Nephron progenitor cell (in vitro differentiated cells): ENCODE results near the gene LAMA4.

ENCODE experiments used
- DNase-seq: peaks from one replicate; pipeline ENCODE4 v3.0.0; 2021
- H3K27ac Mint-ChIP-seq: 2 replicates; pipeline ENCODE4 v1.8.0; 2021; ENCODE audit warnings: mild to moderate bottlenecking, moderate library complexity, mixed read lengths
- H3K27me3 Mint-ChIP-seq: 2 replicates; pipeline ENCODE4 v1.8.0; 2021; ENCODE audit warnings: mild to moderate bottlenecking, low read depth, mixed read lengths; ENCODE audit not compliant: poor library complexity
- H3K36me3 Mint-ChIP-seq: 2 replicates; pipeline ENCODE4 v1.8.0; 2021; ENCODE audit warnings: low read depth, mixed read lengths
- H3K4me1 Mint-ChIP-seq: 2 replicates; pipeline ENCODE4 v1.8.0; 2021; ENCODE audit warnings: mixed read lengths
- H3K4me3 Mint-ChIP-seq: 2 replicates; pipeline ENCODE4 v1.8.0; 2021; ENCODE audit warnings: mild to moderate bottlenecking, moderate library complexity, mixed read lengths
- H3K9me3 Mint-ChIP-seq: 2 replicates; pipeline ENCODE4 v1.8.0; 2021; ENCODE audit warnings: mild to moderate bottlenecking, moderate library complexity, mixed read lengths
- TF ChIP-seq, protein P1 (sequence below): fragments of 200-600 bp; sonication (generic); IDR thresholded peaks from 2 replicates; pipeline ENCODE4 v1.5.0; 2021; ENCODE audit warnings: antibody characterized with exemption

Gene LAMA4

DNA sequence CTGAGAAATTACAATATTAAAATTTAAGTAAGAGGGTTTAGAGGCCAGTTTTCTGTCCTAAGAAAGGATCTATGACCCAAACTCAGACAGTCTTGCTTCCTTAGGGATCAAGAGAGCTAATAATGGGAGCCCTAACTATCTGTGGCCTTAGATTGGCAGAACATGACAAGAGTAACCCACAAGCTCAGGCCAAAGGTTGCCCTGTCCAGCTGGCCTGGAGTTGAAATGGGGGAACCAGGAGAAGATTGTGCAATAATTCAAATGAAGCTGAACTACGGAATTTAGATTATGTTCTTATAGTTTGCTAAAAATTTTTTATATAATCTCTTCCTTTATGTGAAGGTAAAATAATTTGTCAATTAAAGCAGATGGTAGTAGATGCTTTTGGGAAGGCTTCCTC, 26.4 kb downstream of the LAMA4 start:
- H3K27me3 Mint-ChIP-seq: peaks cover 6% of the 10 kb centered on the region
- H3K4me3 Mint-ChIP-seq: no peak overlapping the region
- H3K36me3 Mint-ChIP-seq: peaks cover 12% of the 10 kb centered on the region
- no peak for DNase-seq
- TF ChIP-seq, protein P1, sequence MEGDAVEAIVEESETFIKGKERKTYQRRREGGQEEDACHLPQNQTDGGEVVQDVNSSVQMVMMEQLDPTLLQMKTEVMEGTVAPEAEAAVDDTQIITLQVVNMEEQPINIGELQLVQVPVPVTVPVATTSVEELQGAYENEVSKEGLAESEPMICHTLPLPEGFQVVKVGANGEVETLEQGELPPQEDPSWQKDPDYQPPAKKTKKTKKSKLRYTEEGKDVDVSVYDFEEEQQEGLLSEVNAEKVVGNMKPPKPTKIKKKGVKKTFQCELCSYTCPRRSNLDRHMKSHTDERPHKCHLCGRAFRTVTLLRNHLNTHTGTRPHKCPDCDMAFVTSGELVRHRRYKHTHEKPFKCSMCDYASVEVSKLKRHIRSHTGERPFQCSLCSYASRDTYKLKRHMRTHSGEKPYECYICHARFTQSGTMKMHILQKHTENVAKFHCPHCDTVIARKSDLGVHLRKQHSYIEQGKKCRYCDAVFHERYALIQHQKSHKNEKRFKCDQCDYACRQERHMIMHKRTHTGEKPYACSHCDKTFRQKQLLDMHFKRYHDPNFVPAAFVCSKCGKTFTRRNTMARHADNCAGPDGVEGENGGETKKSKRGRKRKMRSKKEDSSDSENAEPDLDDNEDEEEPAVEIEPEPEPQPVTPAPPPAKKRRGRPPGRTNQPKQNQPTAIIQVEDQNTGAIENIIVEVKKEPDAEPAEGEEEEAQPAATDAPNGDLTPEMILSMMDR: no peak
- H3K4me1 Mint-ChIP-seq: peaks cover 51% of the 10 kb centered on the region
- no peak overlapping the region for H3K27ac Mint-ChIP-seq
- H3K9me3 Mint-ChIP-seq: no peaks in the 10 kb centered on the region

DNA sequence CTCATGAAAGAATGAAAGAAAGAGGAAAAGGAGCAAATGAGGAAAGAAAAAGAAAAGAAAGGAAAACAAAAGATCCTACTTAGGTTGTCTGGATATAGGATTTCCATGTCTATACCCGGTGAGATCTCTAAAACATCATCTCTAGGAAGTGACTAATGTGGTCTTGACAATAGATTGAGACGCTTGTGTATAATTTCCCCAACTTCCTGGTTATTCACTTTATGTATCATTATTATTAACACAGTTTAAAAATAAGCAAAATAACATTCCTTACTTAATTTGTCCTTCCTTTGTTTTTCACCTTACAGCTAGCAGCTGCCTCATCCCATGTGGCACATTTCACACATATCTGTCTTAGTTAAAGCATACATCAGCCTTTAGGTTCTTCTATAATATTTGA, 27.0 kb downstream of the LAMA4 start:
- Mint-ChIP-seq H3K27ac (no peak overlapping the region), H3K4me3 (no peak overlapping the region), H3K36me3 (peaks cover 12% of the 10 kb centered on the region), H3K4me1 (peaks cover 49% of the 10 kb centered on the region), H3K9me3 (no peaks in the 10 kb centered on the region), H3K27me3 (peaks cover 6% of the 10 kb centered on the region)
- DNase-seq: no peak
- TF ChIP-seq, protein P1: no peak

DNA sequence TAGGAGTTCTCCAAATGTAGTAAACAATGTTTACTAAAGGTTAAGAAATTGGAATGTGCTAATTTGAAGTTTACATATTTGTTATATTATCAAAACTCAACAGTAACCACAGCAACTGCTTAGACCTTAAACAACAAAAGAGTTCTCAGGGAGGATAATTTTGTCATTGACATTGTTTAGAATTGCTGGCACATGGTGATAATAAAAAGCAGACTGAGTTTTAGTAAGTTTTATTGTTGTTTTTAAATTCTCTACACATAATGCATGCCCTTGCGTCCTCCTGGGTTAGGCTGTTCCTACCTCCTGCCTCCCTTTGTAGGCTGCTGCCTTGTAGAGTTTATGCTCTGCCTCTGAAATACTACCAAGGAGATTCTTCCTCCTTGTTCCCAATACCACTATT, 28.7 kb downstream of the LAMA4 start:
- DNase-seq: no peak
- Mint-ChIP-seq H3K27ac (no peak overlapping the region), H3K9me3 (no peaks in the 10 kb centered on the region), H3K4me1 (peaks cover 31% of the 10 kb centered on the region), H3K4me3 (no peak overlapping the region), H3K36me3 (peaks cover 12% of the 10 kb centered on the region), H3K27me3 (peaks cover 6% of the 10 kb centered on the region)
- TF ChIP-seq, protein P1: no peak

DNA sequence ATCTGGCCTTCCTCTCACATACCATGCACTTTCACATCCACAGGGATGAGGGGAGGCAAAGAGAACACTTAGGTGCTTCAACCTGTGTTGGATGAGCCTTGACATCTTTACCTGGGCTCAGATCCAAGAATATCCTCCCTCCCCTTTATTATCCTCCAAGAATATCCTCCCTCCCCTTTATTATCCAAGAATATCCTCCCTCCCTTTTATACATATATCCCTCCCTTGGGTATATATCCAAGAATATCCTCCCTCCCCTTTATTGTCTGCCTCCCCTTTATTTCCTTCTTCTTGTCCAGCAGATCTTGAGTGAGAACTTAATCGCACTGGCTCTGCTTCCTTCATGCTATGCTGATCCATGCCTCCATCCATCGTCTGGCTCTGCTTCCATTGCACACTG, 30.3 kb downstream of the LAMA4 start:
- Mint-ChIP-seq H3K27ac (peak overlapping the region; percentile 49), H3K9me3 (no peaks in the 10 kb centered on the region), H3K36me3 (peaks cover 9% of the 10 kb centered on the region), H3K27me3 (peaks cover 6% of the 10 kb centered on the region), H3K4me1 (peaks cover 24% of the 10 kb centered on the region), H3K4me3 (no peak overlapping the region)
- TF ChIP-seq, protein P1: no peak
- DNase-seq: no peak

DNA sequence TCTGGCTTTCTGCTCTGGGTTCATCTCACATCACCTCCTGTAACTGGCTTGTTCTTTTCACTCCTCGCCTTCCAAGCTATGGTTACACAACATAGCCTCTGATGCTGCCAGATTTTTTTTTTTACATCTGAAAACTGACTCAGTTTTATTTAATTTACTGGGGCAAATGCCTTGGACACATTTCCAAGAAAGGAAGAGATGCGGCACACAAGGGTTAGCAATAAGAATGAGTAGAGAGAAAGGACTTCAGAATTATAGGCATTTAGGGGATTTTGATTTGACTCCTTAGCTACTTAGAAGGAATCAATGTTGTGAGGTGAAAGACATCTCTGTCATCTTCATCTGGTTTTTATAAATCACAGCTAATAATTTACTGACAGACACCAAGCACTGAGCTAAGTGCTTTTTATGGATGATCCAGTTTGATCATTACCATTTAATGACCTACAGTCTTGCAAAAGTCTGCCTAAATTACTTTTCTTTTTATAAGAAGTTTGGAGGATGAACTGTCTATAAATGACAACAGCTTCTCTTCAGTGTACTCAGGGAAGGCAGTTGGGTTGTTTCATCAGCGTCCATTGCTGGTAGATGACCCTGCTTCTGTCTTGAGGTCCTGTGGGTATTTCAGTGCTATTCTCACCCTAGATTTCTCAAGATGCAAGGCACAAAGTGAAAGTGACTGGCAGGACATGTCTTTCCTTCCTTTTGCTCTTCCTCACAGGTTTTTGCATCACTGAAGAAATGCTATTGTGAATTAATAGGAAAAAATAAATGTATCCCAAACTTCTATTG, 31.1 kb downstream of the LAMA4 start:
- Mint-ChIP-seq H3K4me1 (peaks cover 22% of the 10 kb centered on the region), H3K27me3 (peaks cover 9% of the 10 kb centered on the region), H3K36me3 (peaks cover 3% of the 10 kb centered on the region), H3K9me3 (no peaks in the 10 kb centered on the region), H3K27ac (no peak overlapping the region), H3K4me3 (no peak overlapping the region)
- TF ChIP-seq, protein P1: no peak
- no peak for DNase-seq
